VCaP (cell line): Measurements from ENCODE around the gene IL20.
A peak's percentile ranks its signal among the peaks of the same experiment; 100 is the strongest.

ENCODE experiments used
- H3K27ac ChIP-seq: fragments of 450-650 bp; 2 replicates; pipeline ENCODE4 v1.5.1; 2017
- CTCF ChIP-seq: fragments of 450-650 bp; conservative IDR thresholded peaks from 2 replicates; pipeline ENCODE4 v1.5.1; 2017; ENCODE audit warnings: mild to moderate bottlenecking, moderate library complexity

The IL20 gene

DNA sequence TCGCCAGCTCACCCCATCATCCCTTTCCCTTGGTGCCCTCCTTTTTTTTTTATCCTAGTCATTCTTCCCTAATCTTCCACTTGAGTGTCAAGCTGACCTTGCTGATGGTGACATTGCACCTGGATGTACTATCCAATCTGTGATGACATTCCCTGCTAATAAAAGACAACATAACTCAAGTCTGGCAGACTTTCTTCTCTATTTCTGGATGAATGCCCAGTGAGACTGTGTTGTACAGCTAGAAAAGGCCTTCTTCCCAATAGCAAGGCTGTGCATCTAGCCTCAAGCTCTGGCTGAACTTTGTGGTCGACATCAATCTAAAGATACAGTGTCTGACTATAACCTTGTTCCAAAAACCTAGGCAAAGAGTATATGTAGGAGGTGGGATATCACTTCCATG, 38.3 kb downstream of the IL20 start:
- H3K27ac ChIP-seq, result peak overlapping the region; percentile 31; the same call in 1 of the 2 replicates
- TF ChIP-seq CTCF, result no peak

DNA sequence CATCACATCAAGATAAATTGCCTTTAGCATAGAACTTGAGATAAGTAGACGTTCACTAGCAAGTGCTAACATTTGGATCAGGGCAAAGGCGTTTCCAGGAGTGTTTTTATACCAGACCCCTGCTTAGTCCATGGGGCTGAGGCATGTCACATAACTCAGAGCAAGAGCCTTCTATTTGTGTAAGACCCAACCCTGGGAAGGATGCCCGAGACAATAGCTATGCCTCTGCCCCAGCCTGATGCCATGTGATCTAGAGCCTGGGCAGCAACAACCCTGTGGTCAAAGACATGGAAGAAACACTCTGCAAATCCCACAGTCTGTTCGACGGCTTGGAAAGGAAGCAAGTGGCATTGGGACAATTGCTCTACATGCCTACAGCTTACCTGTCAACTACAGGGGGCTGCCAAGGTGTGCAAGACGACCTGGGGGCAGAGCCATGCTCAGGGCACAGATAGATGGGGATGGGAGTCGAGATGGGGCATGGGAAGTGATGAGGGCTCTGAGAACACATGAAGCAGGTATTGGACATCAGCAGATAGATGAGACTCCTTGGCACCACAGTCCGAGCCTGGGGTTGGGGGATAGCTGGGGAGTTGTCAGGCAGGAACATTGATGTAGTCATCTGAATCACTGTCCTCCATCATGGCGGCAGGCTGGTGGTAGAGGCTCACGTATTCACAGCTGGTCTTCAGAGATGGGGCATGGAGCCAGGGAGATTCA, 39.2 kb downstream of the IL20 start:
- no peak for TF ChIP-seq CTCF
- H3K27ac ChIP-seq, result no peak overlapping the region

GRCh38 chr1:206905295-206906164, 40.1 kb downstream of the IL20 start:
- H3K27ac ChIP-seq, result no peak overlapping the region
- TF ChIP-seq CTCF, result no peak

GRCh38 chr1:206907304-206907991, 42.0 kb downstream of the IL20 start:
- peak; percentile 46 for TF ChIP-seq CTCF
- no peak overlapping the region; the same call in 1 of the 2 replicates for H3K27ac ChIP-seq

DNA sequence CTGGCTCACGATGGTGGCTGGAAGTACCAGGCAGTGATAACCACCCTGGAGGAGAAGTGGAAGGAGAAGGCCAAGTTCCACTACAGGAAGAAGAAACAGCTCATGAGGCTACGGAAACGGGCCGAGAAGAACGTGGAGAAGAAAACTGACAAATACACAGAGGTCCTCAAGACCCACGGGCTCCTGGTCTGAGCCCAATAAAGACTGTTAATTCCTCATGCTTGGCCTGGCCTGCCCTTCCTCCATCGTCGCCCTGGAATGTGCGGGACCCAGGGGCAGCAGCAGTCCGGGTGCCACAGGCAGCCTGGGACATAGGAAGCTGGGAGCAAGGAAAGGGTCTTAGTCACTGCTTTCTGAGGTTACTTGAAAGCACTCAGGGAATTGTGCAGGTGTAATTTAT, 42.6 kb downstream of the IL20 start:
- no peak for TF ChIP-seq CTCF
- H3K27ac ChIP-seq, result peak overlapping the region; percentile 85

DNA sequence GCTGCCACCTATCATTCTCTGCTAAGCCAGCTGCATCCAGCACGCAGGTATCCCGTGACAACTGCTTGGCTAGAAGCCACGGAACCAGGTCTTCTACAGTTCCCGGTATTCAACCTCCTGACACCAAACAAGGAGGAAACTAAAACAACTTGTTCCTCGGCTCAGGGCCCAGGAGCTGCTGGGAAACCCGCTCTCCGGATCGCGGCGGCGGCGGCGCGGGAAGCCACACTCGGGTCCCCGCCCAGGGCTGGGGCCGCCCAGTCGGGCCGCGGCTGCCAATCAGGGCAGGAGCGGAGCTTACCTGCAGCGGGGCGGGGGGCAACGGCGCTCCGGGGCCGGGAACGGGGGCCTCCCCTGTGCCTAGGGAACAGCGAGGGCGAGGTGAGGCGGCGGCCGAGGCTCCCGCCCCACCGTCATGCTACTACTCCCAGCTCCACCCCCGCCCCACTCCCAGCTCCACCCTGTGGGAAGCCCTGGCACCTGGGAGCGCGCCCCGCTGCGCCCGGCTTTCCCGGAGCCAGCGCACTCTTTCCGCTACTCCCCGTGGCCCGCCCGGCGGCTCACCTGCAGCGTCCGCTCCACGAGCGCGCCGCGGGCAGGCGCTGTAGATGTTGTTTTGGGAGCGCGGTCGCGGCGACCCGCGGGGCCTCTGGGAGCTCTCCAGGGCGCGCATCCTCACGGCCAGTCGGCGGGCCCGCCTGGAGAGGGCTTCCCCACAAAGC, 43.9 kb downstream of the IL20 start:
- TF ChIP-seq CTCF, result 0 out of 2 replicates have a peak, but pooled peaks have one; percentile 10

More for the DNA sequence above, 43.9 kb downstream of the IL20 start:
- H3K27ac ChIP-seq, result peak overlapping the region; percentile 85
